ENCODE measurements around the gene LTO1.

Gene LTO1

GRCh38 chr11:69652999-69653398 is 22.2 kb downstream of the LTO1 start:
- TF ChIP-seq, protein P1, sequence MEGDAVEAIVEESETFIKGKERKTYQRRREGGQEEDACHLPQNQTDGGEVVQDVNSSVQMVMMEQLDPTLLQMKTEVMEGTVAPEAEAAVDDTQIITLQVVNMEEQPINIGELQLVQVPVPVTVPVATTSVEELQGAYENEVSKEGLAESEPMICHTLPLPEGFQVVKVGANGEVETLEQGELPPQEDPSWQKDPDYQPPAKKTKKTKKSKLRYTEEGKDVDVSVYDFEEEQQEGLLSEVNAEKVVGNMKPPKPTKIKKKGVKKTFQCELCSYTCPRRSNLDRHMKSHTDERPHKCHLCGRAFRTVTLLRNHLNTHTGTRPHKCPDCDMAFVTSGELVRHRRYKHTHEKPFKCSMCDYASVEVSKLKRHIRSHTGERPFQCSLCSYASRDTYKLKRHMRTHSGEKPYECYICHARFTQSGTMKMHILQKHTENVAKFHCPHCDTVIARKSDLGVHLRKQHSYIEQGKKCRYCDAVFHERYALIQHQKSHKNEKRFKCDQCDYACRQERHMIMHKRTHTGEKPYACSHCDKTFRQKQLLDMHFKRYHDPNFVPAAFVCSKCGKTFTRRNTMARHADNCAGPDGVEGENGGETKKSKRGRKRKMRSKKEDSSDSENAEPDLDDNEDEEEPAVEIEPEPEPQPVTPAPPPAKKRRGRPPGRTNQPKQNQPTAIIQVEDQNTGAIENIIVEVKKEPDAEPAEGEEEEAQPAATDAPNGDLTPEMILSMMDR (conservative IDR thresholded peaks at IDR 0.05; ENCODE audit: low read length), result no peak
- H3K4me3 ChIP-seq (ENCODE audit: low read length), result no peak overlapping the region
- no peak for DNase-seq (ENCODE audit: low read depth)

- TF ChIP-seq, protein P1 (conservative IDR thresholded peaks at IDR 0.05; ENCODE audit: low read length), result no peak
- no peak for DNase-seq (ENCODE audit: low read depth)
- no peak overlapping the region for H3K4me3 ChIP-seq (ENCODE audit: low read length)
Measured at GRCh38 chr11:69651834-69652620, 23.1 kb downstream of the LTO1 start.

DNA sequence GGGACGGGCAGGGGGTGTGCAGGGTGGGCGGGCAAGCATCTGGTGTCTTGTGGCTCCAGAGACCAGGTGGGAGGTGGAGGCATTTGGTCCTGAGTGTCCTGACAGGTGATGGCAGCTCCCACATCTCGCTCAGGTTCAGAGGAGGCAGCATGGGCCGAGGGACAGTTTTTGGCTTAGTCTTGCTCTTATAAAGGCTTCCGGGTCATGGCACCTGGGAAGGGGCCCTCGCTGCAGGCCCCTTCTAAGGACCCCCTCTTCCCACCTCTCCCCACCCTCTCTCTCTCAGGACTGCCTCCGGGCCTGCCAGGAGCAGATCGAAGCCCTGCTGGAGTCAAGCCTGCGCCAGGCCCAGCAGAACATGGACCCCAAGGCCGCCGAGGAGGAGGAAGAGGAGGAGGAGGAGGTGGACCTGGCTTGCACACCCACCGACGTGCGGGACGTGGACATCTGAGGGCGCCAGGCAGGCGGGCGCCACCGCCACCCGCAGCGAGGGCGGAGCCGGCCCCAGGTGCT is 24.3 kb downstream of the LTO1 start:
- DNase-seq (ENCODE audit: low read depth), result no peak
- H3K4me3 ChIP-seq (ENCODE audit: low read length), result no peak overlapping the region

GRCh38 chr11:69650081-69650831 is 24.9 kb downstream of the LTO1 start:
- H3K4me3 ChIP-seq (ENCODE audit: low read length), result no peak overlapping the region
- TF ChIP-seq, protein P1 (conservative IDR thresholded peaks at IDR 0.05; ENCODE audit: low read length), result no peak
- DNase-seq (ENCODE audit: low read depth), result peak; percentile 46

More for the DNA sequence above, 24.3 kb downstream of the LTO1 start:
- TF ChIP-seq, protein P1 (conservative IDR thresholded peaks at IDR 0.05; ENCODE audit: low read length), result no peak

DNA sequence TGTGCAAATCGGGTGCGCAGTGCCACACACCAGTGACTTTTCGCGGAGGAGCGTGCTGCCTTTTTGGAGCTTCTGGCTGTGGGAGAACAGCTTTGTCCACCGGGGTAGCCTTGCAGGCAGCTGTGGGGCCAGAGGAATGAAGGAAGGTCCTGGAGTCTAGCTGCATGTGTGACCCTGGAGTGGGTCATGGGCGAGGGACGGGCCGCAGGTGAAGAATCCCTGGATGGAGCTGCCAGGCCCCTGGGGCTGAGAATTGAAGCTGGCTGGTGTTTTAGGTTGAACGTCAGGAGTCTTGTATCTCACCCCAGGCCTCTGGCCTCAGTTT is 25.6 kb downstream of the LTO1 start:
- TF ChIP-seq, protein P1 (conservative IDR thresholded peaks at IDR 0.05; ENCODE audit: low read length), result no peak
- H3K4me3 ChIP-seq (ENCODE audit: low read length), result no peak overlapping the region
- no peak for DNase-seq (ENCODE audit: low read depth)

DNA sequence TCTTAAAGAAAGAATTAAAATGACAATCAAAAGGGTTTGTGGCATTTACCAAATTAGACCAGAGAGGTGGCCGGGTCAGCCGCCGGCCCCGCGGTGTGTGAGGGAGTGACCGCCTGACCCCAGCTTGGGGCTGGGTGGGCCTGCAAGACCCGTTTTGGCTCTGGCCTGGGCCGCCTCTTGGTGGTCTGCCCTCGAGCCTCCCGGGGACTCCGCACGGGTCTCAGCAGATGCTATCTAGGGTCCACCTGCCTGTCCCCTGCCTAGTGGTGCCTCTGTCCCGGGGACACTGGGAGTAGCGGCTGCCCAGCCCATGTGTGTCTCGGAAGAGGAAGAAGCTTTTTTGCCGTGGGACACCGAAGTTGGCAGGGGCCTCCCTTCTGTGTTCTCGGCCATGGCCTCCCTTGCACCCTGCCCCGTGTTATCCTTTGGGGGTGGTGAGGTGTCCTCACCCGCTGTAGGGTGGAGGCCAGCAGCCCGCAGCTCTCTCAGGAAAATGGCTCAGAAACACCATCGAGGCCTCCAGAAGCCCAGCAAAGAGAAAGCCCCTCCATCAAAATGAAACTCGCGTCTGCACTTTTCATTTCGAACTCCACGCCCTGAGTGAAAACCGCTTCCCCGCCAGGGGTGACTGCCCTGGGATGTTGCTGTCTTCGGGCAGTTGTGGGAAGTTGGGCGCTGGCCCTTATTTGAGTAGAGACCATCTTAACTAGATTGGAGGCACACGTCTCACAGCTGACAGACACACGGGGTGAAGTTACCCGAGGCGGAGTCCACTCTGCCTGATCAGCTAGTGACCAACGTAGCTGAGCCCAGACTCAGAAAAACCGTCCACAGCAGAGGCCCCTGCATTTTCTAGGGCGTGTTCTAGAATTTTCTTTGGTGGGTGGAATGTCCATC is 26.2 kb downstream of the LTO1 start:
- no peak for DNase-seq (ENCODE audit: low read depth)
- TF ChIP-seq, protein P1 (conservative IDR thresholded peaks at IDR 0.05; ENCODE audit: low read length), result no peak
- H3K4me3 ChIP-seq (ENCODE audit: low read length), result no peak overlapping the region

Measured in AG10803 (cell line).